Stimulated activated CD8-positive, alpha-beta memory T cell treated with anti-CD3 and anti-CD28 coated beads, Interleukin-4, amount 100 ng/mL, for 4 hours (primary cell): ENCODE results near the gene NPHP1.
"Not testable (repeated sequence)": the region's sequence is repeated elsewhere in the genome, so short reads cannot be mapped to it uniquely, and the experiment has no call there.

Experiments
- DNase-seq, 2 donors: peaks; one replicate each; pipeline ENCODE4 v3.0.0-alpha.2; 2020; ENCODE audit warnings: low read depth in 2 of 2, low spot score in 1 of 2

Gene NPHP1

GRCh38 chr2:110104025-110104771 is 100.6 kb downstream of the NPHP1 start:
- no peak for DNase-seq

DNA sequence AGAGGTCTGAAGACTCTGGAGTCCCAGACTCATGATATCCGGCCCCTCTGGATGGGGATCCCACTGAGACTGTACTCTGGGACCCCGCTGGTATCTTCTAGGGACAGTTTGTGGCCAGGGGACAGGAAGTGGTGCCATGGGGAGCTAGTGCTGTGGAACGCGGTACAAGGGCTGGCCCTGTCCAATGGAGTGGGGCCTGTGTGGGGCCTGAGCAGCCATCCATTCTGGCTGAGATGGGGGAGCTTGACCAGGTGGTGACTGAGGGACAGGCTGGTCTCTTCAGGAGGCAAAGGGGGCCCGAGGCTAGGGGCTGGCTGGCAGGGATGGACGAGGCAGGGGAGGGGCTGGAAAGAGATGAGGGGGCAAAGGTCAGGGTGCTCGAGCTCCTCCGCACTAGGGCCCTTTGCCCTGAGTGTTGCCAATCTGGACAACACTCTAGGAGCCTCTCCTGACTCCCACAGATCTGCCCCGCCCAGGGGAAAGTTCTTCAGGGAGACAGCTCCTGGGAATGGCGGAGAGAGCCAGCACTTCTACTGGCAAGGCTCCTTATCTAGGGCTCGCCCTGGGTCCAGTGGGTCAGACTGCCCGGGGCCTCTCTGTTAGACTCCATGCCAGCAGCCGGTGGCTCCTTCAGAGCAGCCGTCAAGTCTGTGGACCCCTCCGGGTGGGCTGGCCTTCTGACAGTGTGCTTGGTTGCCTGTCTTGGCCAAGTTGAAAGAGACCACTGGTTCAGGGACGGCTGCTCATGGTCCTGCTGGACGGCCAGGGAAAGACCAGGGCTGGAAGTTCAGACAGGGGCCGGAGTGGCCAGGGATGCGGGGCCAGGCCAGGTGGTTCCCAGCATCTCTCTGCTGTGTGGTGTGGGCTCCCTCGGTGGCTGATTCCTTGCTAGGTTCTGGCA is 101.5 kb downstream of the NPHP1 start:
- DNase-seq: no peak

DNA sequence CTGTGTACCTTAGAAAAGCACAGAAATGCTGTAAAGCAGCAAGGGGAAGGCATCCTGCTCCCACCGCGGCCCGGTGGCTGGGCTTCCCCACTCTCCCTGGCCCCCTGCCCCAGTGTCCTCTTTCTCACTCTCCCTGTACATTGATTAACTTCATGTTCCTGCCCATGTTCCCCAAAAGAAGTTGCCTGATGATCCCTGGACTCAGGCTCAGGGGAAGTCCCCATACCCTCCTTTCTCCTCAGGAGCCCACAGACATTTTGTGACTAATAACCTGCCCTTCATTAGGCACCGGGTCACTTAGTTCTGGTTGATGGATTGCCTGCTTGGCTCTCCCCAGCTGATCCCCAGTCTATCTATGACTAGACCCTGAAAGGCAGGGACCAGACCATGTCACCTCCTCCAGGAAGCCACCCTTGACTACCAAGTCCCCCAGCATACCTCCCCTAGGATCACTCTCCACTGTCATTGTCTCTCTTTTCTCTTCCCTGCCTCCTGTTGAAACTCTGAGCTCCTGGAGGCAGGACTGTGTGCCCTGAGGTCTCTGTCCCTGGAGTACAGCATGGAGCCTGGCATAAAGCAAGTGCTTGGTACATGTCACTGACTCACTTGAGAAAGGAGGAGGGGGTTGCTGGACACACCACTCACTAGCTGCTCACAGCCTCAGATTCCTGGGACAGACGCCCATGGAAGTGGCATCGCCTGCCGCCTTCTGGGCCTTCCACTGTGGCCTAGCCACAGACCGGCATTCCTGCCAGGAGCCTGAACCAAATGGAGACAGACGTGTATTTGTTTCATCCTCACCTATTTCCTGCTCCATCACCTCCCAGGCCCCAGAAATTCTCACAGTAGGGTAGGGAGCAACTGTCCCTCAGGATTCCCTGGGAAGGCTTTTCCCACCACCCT is 102.7 kb downstream of the NPHP1 start:
- DNase-seq: no peak

DNA sequence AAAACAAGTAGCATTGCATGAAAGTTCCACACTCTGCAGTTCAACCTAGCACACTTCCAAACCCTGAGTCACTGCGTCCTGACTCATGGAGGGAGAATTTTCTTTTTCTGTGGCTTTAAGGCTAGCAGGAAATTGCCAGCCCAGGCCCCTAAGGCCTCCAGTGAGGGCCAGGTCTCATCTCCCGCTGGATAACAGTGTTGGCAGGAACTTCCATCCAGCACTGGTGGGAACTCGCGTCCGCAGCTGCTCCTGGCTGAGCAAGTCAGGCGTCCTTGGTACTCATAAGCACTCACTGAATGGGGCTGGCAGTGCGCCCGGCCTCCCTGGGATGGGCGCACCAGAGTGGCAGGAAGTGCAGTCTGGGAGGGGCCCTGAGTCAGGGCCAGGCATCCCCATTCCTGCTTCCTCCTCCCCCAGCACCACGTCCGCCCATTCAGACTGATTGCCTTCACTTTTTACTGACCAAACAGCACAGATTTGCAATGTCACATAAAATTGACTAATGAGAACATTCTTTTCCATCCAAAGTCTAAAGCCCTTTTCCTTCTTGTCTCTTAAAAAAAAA is 103.5 kb downstream of the NPHP1 start:
- DNase-seq: no peak

DNA sequence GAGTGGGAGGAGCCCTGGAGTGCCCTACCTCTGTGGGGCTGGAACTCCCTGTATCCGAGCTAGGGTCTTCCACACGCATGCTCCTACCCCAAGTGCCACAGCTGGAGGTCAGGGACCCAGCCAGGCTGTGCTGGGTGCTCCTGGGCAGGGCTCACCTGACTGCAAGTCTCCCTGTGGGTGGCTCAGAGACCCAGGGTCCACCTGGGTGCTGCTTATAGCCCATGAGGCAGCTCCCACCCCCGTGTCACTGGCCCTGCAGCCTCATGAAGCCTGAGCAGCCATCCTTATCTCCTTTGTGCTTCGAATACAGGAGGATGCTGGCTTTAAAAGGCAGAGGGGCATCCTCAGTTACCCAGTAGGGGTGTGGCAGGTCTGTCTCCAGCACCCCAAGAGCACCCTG is 103.9 kb downstream of the NPHP1 start:
- DNase-seq: not testable (repeated sequence)

DNA sequence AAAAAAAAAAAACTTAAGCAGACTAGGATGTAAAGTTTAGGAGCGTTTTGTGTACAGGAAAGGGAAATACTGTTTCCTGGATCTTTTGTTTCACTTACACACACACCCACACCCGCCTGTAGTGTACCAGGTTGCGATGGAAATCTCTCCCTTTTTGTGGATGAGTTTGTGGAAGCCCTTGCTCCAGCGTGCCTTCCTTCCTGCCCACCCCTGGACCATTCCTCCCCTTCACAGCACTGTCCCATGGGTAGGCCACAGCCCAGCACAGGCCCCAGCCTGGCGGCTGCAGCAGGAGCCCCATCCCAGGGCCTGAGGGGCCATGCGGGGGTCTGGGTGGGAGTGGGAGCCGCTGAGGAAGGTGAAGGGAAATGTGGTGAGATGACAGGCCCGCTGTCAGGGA is 104.3 kb downstream of the NPHP1 start:
- DNase-seq: no peak

GRCh38 chr2:110099471-110100225 is 105.2 kb downstream of the NPHP1 start:
- DNase-seq: no peak

DNA sequence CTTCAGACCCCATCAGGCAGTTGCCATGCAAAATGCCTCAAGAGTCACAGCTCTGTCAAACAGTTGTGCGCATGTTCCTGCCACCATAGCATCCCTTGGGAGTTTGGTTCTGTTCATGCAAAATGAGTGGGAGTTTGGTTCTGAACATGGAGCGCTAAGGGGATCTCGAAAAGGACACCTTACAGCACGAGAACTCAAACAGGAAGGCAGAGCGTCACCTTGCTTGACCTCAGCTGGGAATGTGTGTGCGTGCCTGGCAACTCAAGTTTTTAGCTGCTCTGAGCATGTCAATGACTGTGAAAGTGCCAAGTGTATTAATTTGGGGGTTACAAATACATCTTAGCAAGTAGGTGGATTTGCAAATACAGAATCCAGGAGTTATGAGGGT is 105.8 kb downstream of the NPHP1 start:
- no peak for DNase-seq

DNA sequence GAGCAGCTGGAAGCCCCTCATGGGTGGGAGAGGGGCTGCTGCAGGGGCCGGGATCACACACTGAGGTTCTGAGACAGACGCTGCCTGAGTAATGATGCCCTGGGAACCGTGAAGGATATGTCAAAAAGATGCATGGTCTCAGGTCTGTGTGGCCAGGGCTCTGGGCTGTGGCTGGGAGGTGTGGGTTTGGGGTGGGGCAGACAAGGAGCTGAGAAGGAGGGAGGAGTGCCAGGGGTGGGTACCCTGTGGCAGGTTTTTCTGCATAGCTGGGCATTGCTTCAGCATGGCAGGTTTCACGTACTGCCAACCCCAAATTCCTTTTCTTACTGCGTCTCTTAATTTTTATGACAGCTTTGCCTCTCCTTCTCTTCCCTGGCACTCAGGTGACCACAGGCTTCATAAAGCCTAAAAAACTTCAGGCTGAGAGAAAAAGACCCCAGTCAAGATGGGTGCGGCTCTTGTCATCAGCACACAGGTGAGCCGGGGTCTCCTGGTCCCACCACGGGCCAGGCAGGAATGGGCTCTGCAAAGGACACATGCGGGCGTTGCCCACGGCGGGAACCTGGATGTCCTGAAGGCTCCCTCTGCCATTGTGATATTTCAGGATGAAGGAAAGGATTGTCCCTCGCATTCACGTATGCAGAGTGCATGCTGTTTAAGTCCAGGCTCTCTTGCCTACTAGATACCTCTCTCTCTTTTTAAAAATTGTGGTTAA is 107.2 kb downstream of the NPHP1 start:
- no peak for DNase-seq

- no peak for DNase-seq
Measured at GRCh38 chr2:110095994-110096633, 108.7 kb downstream of the NPHP1 start.

DNA sequence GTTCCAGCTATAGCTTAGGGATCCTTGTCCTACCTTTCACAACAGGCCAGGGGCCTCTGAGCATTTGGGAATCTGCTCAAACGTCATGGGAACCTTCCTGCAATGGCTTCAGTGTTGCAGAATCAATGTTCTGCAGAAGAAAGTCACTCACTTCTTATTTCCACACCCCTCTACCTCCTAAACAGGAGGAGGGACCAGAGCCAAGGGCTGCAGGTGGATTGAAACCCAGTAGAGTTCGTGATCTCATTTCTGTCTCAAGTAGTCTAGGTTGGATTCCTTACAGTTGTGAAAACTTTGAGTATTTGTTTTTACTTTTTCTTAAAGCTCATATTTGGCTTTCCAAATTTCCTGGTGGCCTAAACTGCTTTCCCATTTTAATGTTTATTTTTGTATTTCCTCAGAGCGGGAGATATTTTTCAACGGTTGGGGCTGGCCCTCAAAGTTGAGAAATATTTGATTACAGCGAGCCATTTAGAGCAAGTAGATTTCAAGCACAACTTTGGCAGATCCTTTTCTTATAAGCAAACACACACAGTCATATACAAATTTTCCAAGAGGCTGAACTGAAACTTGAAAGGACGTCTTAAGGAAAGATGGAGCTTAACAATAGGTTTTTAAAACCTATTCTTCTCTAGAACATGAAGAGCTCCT is 109.8 kb downstream of the NPHP1 start:
- not testable (repeated sequence) for DNase-seq

DNA sequence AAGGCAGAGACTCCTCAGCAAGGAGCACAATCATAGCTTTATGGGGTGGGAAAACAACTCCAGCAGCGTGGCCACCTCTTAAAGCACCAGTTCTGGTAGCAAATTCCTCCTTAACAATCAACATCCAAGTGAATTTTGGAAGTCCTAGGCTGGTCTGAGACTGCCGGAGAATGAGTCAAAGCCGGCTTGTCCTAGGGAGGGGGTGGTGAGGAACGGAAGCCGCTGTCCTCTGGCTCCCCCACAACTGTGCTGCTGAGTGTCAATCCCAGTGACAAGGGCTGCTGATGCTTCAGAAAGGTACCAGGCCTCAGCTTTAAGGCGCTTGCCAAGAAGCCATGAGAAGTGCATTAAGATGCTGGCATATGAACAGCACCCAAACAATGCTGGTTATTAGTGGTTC is 110.9 kb downstream of the NPHP1 start:
- not testable (repeated sequence) for DNase-seq

- DNase-seq: not testable (repeated sequence)
Measured at GRCh38 chr2:110090164-110090563, 114.6 kb downstream of the NPHP1 start.

GRCh38 chr2:110083757-110084156 is 121.1 kb downstream of the NPHP1 start:
- not testable (repeated sequence) for DNase-seq

DNA sequence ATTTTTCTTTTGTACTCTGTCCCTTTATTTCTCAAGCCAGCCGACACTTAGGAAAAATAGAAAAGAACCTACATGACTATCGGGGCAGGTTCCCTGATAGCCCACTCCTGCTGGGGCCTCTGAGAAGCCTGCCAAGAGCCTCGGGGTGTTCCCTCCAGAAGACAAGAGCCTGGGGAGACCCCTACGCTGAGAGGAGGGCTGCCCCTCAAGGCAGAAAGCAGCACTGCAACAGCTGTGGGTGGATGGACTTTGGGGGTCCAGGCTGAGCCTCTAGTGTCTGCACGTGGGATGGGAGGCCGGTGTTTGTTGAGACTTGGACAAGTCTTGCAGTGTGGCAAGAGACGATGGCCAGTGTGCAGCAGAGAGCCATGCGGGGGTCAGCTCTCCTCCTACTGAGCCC is 121.7 kb downstream of the NPHP1 start:
- DNase-seq: not testable (repeated sequence)

- DNase-seq: not testable (repeated sequence)
Measured at GRCh38 chr2:110078104-110078503, 126.7 kb downstream of the NPHP1 start.

DNA sequence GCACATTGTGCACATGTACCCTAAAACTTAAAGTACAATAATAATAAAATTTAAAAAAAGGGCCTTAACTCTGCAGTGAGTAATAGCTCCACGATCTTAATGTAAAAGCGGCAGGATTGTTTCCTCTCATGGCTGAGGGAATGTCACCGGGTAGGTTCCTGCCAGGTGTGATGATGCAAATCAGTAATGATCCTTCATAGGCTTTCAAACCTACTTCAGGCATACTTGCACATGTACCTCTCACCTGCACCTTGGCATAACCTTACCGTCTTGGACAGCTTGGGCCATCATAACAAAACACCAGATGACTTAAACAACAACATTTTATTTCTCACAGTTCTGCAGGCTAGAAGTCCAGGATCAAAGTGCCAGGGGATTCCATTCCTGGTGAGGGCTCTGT is 128.9 kb downstream of the NPHP1 start:
- not testable (repeated sequence) for DNase-seq
